Dedifferentiated amniotic fluid mesenchymal stem cell (primary cell): ENCODE results near the gene PTPRK.

ENCODE experiments used
- DNase-seq: peaks from one replicate; pipeline ENCODE4 v3.0.0-alpha.2; 2016; ENCODE audit errors: extremely low spot score

The PTPRK gene

GRCh38 chr6:128347123-128347522 lies 173.3 kb downstream of the PTPRK start:
- no peak for DNase-seq

GRCh38 chr6:128346569-128346968 lies 173.8 kb downstream of the PTPRK start:
- DNase-seq, result no peak

- DNase-seq, result no peak
Measured at GRCh38 chr6:128345278-128345677, 175.1 kb downstream of the PTPRK start.

GRCh38 chr6:128343706-128344105 lies 176.7 kb downstream of the PTPRK start:
- DNase-seq, result no peak

- DNase-seq, result no peak
Measured at GRCh38 chr6:128339635-128340450, 180.6 kb downstream of the PTPRK start.

- no peak for DNase-seq
Measured at GRCh38 chr6:128337619-128338018, 182.8 kb downstream of the PTPRK start.

- no peak for DNase-seq
Measured at GRCh38 chr6:128336436-128337095, 183.8 kb downstream of the PTPRK start.

- DNase-seq, result no peak
Measured at GRCh38 chr6:128335963-128336362, 184.4 kb downstream of the PTPRK start.

- no peak for DNase-seq
Measured at GRCh38 chr6:128333581-128334223, 186.7 kb downstream of the PTPRK start.

GRCh38 chr6:128327890-128328289 lies 192.5 kb downstream of the PTPRK start:
- no peak for DNase-seq

- DNase-seq, result no peak
Measured at GRCh38 chr6:128323011-128323410, 197.4 kb downstream of the PTPRK start.

- no peak for DNase-seq
Measured at GRCh38 chr6:128319946-128320345, 200.5 kb downstream of the PTPRK start.

GRCh38 chr6:128319157-128319556 lies 201.2 kb downstream of the PTPRK start:
- DNase-seq, result no peak

GRCh38 chr6:128316258-128316929 lies 204.0 kb downstream of the PTPRK start:
- DNase-seq, result no peak

GRCh38 chr6:128314190-128314589 lies 206.2 kb downstream of the PTPRK start:
- no peak for DNase-seq

GRCh38 chr6:128311944-128312570 lies 208.3 kb downstream of the PTPRK start:
- no peak for DNase-seq

- no peak for DNase-seq
Measured at GRCh38 chr6:128310451-128310850, 209.9 kb downstream of the PTPRK start.

GRCh38 chr6:128307671-128308070 lies 212.7 kb downstream of the PTPRK start:
- no peak for DNase-seq

GRCh38 chr6:128305976-128306375 lies 214.4 kb downstream of the PTPRK start:
- DNase-seq, result no peak

GRCh38 chr6:128305228-128305627 lies 215.2 kb downstream of the PTPRK start:
- DNase-seq, result peak; percentile 26

GRCh38 chr6:128303870-128304269 lies 216.5 kb downstream of the PTPRK start:
- DNase-seq, result no peak

GRCh38 chr6:128302942-128303341 lies 217.5 kb downstream of the PTPRK start:
- DNase-seq, result no peak
